Uterus (tissue), 2 donors: Measurements from ENCODE around the gene DPP10.

Experiments
- CTCF ChIP-seq, 4 experiments: fragments of 200-600 bp in 2 of 4; fragments of 450-650 bp in 2 of 4; sonication (generic) in 2 of 4; IDR thresholded peaks; one replicate each; pipeline ENCODE4 v1.5.1; 2016 to 2019; ENCODE audit warnings: antibody characterized with exemption in 4 of 4, mild to moderate bottlenecking in 2 of 4, moderate library complexity in 1 of 4
- POLR2A ChIP-seq, 2 donors: fragments of 450-650 bp; IDR thresholded peaks; one replicate each; pipeline ENCODE4 v1.6.1; 2016; ENCODE audit warnings: antibody characterized with exemption in 2 of 2, mild to moderate bottlenecking in 1 of 2, moderate library complexity in 1 of 2

- TF ChIP-seq CTCF (IDR thresholded peaks at IDR 0.05) (no peak), POLR2A (IDR thresholded peaks at IDR 0.05) (no peak)
Measured at GRCh38 chr2:115584507-115584906, 1142.1 kb downstream of the DPP10 start.
